Activated naive CD8-positive, alpha-beta T cell treated with anti-CD3 and anti-CD28 coated beads, Interleukin-2, amount 50 U/mL, for 16 hours (primary cell): ENCODE data around the gene CUEDC1.

Source experiments
- DNase-seq: peaks from one replicate; pipeline ENCODE4 v3.0.0-alpha.2; 2020; ENCODE audit warnings: low read depth, low spot score

The CUEDC1 gene

DNA sequence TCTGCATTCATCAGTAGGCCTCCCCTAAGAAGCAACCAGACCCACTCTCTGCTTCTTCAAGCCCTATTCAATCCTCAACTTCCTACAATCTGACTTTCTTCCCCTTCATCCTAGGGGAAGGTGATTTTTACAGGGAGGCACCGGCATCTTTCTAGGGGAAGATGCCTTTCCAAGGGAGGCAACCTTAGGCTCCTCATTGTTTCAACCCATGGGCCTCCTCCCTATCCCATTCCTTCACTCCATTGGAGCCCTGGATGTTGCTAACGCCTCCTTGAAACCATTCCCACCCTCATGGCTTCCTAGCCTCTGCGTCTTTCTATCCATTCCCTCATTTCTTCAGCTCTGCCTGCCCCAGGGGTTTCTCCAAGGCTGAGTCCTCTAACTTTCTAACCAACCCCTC lies 2.7 kb upstream of the CUEDC1 start:
- DNase-seq = no peak

DNA sequence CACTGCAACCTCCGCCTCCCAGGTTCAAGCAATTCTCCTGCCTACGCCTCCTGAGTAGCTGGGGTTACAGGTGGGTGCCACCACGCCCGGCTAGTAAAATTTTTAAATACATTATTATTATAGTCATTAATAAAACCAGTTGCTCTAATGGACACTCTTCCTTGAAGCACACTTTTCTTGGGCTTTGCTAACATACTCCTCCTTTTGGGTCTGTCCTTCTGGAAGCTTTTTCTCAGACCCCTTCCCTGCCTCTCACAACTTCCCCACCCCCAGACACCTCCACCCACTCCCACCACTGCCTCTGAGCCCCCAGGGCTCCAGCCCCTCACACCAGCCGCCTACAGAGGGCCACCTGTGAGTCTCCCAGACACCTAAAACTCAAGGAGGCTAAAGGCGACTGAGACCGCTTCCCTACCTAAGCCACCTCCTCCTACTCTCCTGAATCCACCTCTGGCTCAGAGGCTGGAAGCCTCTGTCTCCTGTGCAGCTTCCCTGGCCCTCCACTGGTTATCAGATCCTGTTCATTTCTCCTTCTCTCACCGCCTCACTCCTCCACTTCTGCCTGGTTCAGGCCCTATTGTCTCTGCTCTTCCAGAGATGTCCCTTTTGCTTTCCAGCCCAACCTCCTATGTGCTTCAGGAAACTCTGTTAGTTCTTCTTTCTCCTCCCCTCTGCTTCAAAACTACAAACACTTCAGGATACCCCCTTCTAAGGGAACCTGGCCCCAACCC lies 2.1 kb upstream of the CUEDC1 start:
- DNase-seq = no peak

DNA sequence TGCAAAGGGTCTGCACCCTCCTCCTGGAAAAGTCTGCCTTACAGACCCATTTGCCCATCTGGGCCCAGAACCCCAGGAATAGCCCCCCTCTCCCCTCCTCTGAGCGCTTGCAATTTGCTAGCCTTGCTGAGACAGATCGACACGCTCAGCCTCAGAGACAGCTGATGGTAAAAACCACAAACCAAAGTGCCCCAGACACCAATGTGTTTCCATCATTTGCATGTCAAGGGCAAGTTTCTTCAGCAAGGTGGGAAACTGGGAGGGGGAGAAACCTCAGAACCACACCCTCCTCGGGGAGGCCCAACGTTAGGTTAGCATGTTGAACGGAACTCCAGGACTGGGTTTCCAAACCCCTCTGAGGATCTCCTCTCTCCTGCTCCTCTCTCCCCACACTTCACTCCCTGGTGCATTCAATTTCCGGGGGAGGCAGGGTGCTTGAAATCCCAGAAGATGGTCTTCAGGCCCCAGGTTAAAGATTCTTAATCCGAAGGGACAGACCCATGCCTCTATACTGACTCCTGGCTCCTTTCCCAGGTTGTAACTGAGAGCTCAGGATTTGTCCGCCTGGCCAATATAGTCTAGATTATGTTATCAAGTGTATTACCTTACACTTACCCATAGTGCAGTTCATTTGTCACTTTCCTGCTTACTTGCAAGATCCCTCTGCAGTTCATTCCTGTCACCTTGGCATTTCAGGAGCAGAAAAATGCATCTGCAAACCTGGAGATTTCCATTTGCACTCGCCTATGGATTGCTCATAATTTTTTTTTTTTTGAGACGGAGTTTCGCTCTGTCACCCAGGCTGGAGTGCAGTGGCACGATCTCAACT lies 1.3 kb upstream of the CUEDC1 start:
- no peak for DNase-seq

DNA sequence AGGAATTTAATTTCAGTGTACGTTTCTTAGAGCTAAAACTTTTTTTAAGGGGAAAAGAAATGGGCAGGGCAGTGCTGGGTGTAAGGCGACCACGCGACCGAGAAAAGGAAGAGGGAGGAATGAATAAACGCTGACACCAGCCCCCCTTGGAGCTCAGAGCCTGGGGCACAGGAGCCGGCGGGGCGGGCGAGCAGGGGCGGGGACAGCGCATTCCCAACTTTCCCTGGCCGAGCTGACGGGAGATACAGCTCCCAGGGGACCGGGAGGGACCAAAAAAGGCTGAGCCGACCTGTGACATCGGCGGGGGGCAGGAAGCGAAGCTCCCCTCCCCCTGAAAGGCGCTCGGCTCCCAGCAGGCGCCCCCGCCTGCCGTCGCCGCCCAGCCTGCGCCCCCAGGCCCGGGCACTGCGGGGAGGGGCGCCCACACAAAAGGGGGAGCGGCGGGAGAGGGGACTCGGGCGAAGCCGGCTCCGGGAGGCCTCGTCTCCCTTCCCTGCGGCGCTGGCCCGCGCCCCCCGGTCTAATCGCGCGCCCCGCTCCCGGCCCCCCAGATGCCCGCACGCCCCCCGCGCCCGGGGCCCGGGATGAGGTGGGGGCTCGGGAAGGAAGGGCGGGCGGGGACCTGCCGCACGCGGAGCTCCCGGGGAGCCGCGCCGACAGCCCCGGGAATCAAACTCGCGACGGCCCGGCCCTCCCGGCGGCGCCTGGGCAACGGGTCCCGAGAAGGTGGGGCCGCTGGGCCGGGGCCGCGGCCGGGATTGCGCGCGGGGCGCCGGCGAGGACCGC lies 622 bp downstream of the CUEDC1 start:
- DNase-seq = no peak

DNA sequence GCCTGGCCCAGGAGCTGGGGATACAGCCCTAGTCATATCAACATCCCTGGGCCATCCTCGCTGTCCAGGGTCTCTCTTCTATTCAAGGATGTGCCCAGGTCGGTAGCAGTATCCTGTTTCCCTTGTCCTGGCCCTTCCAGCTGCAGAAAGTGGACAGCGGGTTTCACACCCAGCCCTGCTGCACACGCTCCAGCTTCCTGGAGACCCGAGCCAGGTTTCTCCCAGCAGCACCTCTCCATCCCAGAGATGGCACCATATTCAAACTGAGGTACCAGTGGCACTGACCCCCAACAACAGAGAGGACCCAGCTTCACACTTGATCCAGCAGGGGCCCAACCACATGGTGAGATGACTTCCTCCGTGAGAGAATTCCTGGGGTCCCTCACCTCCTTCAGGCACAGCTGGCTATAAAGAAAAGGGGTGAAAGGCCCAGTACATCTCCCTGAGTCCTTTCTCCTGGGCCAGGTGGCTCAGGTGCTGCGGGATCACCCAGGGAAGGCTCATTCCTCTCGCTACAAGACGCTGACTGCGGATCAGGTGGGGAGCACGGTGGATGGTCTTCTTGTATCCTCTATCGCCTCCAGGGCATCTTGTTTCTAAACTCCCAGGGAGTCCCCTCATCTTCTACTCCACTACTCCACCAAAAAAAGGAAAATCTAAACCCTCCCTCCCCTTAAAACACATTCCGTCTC lies 1.4 kb downstream of the CUEDC1 start:
- DNase-seq = no peak

DNA sequence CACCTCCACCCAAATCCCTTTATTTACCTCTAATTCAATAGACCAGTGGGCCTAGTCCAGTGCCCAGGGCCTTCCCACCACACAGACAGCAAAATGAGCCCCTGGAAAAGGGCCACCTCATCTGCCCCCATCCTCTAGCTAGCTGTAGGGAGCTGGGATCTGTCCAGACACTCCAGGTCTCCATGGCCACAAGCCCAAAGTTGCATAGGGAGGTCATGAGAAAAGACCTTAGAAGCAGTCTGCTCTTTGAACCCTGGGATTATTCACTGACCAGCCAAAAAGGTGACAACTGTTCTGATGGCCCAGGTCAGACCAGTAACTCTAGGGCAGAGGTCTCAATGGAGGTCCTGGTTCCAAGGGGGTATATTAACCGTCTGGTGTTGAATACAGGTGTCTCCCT lies 2.0 kb downstream of the CUEDC1 start:
- no peak for DNase-seq

DNA sequence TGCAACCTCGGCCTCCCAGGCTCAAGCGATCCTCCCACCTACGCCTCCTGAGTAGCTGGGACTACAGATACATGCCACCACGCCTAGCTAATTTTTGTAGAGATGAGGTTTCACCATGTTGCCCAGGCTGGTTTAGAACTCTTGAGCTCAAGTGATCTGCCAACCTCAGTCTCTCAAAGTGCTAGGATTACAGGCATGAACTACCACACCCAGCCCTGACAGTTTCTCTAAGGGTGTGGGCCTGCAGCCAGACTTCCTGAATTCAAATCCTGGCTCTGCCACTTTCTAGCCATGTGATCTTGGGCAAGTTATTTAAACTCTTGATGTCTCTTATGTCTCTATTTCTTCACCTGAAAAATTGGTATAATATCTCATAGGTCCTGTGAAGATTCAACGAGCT lies 5.6 kb downstream of the CUEDC1 start:
- no peak for DNase-seq

DNA sequence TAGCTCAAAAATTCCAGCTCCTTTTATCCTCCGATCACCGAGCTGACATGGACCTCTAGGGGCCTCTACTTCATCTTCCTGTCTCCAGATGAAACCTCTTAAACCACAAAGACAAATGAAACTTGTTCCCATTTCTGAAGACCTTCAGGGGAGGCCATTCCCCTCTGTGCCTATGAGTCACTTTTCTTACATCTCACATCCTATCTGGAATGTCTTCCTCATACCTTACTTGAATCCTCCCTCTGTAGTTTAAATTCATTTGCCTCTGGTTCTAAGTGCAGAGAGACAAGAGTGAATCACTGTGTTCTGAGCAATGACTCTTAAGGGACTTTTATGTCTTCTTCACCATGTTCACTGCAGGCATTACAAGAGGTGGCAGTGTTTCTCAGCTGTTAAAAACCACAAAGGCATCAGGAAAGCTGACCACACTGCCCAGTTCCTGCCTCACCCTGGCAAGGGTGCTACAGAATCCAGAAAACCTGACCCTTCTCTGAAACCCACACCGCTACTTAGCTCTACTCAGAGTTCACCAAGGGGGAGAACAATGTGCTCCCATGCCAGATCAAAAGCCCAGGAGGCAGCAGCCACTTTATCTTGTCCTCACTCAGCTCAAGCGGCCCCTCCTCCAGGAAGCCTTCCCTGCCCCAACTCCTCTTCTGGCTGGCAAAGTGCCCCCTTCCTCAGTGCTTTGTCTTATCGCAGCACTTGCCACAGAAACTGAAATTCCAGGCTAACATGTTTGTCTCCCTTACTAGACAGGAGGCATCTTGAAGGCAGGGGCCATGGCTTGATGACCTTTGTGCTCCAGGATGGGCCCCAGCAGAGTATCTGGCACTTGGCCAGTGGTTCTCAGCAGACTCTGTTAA lies 6.4 kb downstream of the CUEDC1 start:
- no peak for DNase-seq

DNA sequence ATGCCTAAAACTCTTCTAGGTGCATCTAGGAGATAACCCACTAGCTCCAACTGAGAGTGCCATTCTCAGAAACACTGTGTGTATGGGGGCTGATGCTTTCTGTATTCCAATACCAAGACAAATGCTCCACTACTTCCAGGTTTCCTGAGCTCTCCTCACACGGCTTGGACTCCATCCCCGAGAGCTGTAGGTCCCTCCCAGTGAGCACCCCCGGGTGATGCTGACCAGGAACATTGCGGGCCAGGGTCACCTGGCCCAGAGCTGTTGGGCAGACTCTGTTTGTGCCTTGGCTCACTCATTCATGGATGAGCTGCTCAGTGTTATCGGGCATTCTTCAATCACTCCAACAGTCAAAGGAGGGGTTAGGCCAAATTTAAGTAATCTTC lies 7.0 kb downstream of the CUEDC1 start:
- no peak for DNase-seq

DNA sequence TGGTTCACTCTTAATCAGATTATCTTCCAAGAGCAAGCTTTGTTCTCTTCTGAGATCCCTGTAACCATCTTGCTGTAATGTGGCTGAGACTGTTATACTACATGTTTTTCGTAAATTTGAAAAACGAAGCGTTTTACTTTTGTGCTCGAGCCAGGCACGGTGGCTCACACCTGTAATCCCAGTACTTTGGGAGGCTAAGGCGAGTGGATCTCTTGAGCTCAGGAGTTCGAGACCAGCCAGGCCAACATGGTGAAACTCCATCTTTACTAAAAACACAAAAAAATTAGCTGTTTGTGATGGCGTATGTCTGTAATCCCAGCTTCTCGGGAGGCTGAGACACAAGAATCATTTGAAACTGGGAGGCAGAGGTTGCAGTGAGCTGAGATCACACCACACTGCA lies 7.8 kb downstream of the CUEDC1 start:
- DNase-seq = no peak

DNA sequence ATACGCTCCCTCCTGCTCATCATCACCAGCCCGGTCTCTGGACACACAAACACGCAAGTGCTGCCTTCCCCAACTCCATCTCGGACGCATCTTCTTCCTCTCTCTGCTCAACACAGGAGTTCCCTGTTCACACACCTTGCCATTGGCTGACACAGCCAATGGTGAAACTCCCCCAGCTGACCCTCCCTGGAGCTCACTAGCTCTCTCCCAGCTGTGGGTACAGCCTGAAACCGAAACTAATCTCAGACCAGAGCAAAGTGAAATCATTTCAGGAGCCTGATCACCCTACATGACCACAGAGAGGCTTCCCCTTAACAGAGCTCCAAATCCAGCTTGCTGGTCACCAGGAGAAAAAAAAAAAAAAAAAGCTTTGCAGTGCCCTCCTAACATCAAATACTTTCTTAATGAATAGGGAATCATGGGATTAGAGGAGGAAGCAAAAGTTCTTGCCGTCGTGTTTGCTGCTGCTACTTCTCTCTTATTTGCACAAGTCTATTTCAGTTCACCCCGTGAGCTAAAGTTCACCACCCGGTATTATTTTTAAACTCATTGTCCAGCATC lies 8.3 kb downstream of the CUEDC1 start:
- no peak for DNase-seq

DNA sequence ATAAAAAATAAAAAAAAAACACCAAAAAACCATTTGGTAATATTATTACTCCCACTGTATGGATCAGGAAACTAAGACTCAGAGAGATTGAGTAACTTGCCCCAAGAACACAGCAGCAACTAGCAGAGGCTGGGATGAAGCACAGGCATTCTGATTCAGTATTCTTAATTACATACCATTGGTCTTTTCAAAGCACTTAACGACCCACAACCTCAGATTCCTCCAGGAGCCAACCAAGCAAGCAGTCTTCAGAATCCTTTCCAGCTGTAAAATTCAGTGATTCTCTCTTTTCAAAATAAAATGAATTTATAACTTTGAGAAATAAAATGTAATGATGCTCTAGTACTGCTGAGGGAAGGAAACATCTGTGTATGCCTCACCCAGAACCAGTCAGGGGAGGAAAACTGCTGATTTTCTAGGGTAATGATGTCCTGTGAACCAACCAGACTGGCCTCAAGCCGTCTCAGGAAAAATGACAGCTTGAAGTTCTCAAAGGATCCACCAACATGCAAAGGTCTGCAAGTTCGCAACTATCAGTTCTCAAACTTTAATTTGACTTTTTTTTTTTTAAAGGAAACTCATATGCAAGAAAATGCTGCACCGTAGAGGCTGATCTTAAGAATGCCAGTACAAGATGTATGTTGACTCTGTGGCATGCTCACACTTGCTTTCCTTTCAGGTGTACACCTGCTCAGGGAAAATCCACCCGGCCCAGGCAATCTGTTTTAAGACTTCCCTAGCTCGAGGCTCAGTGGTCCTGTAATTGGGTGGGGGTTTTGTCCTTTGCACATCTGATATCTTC lies 9.0 kb downstream of the CUEDC1 start:
- DNase-seq = no peak

DNA sequence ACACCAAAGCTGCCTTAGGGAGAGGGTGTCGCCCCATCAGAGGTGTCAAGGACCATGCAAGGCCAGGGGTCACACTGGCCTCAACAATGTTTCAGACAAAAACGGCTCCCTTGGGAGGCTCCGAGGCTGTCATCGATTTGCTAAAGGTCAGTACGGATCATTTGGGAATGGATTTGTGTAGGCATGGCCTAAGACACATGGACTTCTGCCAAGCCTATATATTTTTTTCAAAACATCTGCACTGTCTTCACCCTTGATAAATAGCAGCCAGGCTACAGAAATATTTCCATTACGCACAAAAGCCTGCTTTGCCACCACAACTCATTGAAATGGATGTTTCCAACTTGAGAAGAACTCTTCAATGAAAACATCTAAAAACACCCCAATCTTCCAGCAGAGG lies 10.3 kb downstream of the CUEDC1 start:
- DNase-seq = no peak

DNA sequence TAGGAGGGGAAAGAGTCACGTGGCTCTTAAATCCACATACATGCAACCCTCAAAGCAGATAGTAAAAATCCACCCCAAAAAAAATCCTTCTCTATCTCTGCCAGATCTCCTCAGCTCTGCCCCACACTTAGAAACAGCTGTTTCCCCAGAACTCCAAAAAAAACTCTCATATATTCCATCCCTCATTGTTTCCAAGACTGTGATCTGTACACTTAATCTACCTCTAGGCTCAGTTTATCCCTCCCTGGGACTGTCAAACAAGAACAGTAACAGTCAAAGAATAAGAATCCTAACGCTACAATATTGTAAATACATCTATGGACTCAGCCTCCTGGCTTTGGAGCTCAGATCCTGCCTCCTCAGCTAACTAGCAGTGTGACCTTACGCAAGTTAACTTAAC lies 11.6 kb downstream of the CUEDC1 start:
- no peak for DNase-seq

DNA sequence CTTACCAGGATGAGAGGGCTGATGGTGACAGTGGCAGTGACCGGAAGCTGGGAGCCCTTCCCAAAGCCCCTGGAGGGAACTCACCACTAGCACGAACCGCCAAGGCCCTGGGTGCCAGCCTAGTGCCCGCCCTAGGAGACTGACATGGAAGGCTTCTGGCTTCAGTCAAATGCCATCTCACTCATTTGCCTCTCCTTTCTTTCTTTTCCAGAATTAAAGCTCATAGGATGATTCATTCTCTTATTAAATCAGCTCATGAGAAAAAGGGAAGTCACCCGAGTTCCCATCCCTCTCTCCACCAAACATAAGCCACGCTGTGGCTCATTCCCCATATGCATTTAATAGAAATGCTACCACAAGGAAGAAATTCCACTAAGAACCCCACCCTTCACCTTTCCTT lies 12.1 kb downstream of the CUEDC1 start:
- no peak for DNase-seq

DNA sequence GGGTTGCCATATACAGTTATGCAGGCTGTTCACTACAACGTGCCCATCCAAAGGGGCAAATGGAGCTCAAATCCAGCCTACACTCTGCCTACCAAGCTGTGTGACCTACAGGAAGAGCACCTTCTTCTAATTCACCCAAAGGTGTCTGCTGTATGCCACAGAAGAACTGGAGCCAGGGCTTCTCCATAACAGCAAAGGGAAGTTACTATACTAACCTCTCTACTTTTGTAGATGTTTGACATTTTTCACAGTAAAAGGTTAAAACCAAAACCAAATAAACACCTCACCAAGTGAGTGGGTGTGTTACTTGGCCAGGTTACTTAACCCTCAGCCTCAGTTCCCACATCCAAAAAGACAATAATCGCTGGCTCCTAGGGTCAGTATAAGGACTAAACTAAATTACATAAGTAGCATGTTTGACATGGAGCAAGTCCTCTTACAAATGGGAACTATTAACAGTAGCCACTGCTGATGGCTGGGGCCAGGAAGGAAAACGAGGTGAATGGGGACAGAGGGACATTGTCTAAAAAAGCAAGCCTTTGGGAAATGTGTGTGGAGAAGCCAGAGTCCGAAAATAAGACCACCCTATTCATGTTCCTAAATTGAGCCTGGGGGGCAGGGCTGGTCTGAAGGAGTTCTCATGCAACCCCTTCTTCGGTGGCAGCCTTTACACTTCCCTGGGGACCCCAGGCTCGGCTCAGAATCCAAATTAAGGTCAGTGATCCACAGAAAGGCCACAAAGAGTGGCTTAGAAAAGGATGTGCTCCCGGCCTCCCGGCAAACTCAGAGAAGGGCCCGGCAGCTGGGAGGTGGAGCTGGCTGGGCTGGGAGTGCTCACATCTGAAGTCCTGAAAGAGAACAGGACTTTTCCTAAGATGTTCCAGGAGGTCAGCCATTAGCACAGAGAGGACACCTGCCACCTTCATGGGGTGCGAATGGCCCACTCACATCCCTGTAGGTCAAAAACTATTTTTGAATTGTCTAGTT lies 13.5 kb downstream of the CUEDC1 start:
- DNase-seq = no peak

DNA sequence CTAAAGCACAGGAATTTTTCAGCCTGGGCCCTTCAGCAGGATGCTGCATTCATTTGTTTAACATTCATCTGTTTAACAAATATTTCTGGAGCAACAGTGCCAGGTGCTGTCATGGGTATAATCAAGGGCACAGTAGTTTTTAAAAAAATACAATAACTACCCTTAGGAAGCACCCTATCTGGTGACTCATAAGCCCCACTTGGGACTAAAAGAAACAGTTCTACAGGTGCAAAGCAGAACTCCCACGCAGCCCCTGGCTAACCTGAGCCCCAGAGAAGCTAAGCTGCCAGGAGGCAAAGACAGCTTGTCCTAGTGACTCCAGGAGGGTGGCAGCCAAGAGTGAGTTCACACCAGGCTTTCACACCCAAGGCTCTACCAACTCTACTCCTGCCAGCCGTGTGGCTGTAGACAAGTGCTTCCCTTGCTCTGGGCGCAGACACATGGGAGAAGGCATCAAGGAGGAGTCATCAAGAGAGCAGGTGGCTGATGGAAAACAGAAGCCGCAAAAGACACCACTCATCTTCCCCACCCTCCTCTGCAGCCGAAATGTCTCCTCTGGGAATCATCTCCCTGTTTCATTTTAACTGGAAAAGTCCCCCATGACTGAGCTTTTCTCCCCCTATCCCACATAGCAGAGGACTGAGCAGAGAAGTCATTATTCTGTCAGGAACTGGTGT lies 14.4 kb downstream of the CUEDC1 start:
- no peak for DNase-seq

DNA sequence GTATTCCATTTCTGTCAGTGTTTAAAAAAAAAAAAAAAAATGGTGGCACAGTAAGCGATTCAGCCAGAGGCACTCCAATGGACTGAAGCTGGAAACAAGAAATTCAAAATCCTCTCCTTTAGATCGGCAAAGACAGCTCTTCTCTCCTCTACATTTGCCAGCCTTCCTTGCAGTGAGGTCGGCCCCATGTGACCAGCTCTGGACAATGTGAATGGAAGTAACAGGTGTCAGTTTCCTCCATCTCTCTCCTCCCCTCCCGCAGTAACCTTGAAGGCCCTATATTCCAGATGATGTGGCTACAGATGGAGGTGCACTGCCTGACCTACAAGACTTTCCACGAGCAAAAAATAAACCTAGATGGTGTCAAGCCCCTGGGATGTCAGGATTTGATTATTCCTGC lies 15.0 kb downstream of the CUEDC1 start:
- no peak for DNase-seq
